HFFc6 (cell line): ENCODE results near the gene MNX1. TPM values are rescaled to one million over a fixed set of nuclear protein-coding genes. Genes with fewer than 3 reads are reported as not detected.

Experiments
- DNase-seq: peaks from one replicate; pipeline ENCODE4 v3.0.0-alpha.2; 2018
- H3K27ac Mint-ChIP-seq: 2 replicates; pipeline ENCODE4 v1.8.0; 2020; ENCODE audit warnings: mild to moderate bottlenecking, mixed read lengths
- H3K27me3 Mint-ChIP-seq: 2 replicates; pipeline ENCODE4 v1.8.0; 2021; ENCODE audit warnings: mild to moderate bottlenecking, moderate library complexity, mixed read lengths; ENCODE audit not compliant: insufficient read depth
- H3K36me3 Mint-ChIP-seq: 2 replicates; pipeline ENCODE4 v1.8.0; 2021; ENCODE audit warnings: low read depth, mixed read lengths
- H3K4me1 Mint-ChIP-seq: 2 replicates; pipeline ENCODE4 v1.8.0; 2020; ENCODE audit warnings: low read depth, mixed read lengths
- H3K4me3 Mint-ChIP-seq: 2 replicates; pipeline ENCODE4 v1.8.0; 2020; ENCODE audit warnings: mild to moderate bottlenecking, moderate library complexity, mixed read lengths
- H3K9me3 Mint-ChIP-seq: 2 replicates; pipeline ENCODE4 v1.8.0; 2020; ENCODE audit warnings: mild to moderate bottlenecking, mixed read lengths
- CTCF ChIP-seq: fragments of 200-600 bp; sonication (generic); IDR thresholded peaks from 2 replicates; pipeline ENCODE4 v1.5.0; 2021; ENCODE audit warnings: antibody characterized with exemption, mild to moderate bottlenecking
- total RNA-seq, 6 experiments: library from RNA; stranded (reverse); fragmentation: NEBNext Ultra II Directional; extraction: Animal tissue kit (Norgen Biotek cat#: 25700); gene quantifications; 2 replicates in 1 of 6; 3 replicates in 5 of 6; pipeline ENCODE4 v1.2.3, GENCODE V29; 2021

The MNX1 gene
- total RNA-seq, 6 experiments from 2014 or later, result not detected

GRCh38 chr7:157037635-157038034, 27.2 kb upstream of the MNX1 start:
- Mint-ChIP-seq H3K36me3 (peaks cover 13% of the 10 kb centered on the region), H3K9me3 (peaks cover 15% of the 10 kb centered on the region), H3K27me3 (peaks cover 42% of the 10 kb centered on the region), H3K27ac (no peak overlapping the region), H3K4me1 (peaks cover 8% of the 10 kb centered on the region), H3K4me3 (no peak overlapping the region)
- no peak for DNase-seq
- no peak for TF ChIP-seq CTCF

GRCh38 chr7:157037028-157037427, 26.6 kb upstream of the MNX1 start:
- Mint-ChIP-seq H3K4me3 (no peak overlapping the region), H3K27ac (no peak overlapping the region), H3K27me3 (peaks cover 43% of the 10 kb centered on the region), H3K36me3 (peaks cover 13% of the 10 kb centered on the region), H3K9me3 (peaks cover 15% of the 10 kb centered on the region), H3K4me1 (peaks cover 8% of the 10 kb centered on the region)
- DNase-seq, result no peak
- TF ChIP-seq CTCF, result no peak

- no peak for DNase-seq
- Mint-ChIP-seq H3K9me3 (peaks cover 15% of the 10 kb centered on the region), H3K27me3 (peaks cover 39% of the 10 kb centered on the region), H3K36me3 (peaks cover 13% of the 10 kb centered on the region), H3K4me3 (peak overlapping the region; percentile 73; the same call in 1 of the 2 replicates), H3K27ac (no peak overlapping the region), H3K4me1 (peaks cover 3% of the 10 kb centered on the region)
- TF ChIP-seq CTCF, result no peak
Measured at GRCh38 chr7:157035979-157036378, 25.5 kb upstream of the MNX1 start.

- Mint-ChIP-seq H3K4me3 (peak overlapping the region; percentile 73), H3K36me3 (peaks cover 13% of the 10 kb centered on the region), H3K27me3 (peaks cover 36% of the 10 kb centered on the region), H3K9me3 (peaks cover 15% of the 10 kb centered on the region), H3K27ac (no peak overlapping the region; the same call in 1 of the 2 replicates), H3K4me1 (no peaks in the 10 kb centered on the region; the same call in 1 of the 2 replicates)
- no peak for DNase-seq
- TF ChIP-seq CTCF, result no peak
Measured at GRCh38 chr7:157035302-157035701, 24.8 kb upstream of the MNX1 start.

- no peak overlapping the region for H3K27ac Mint-ChIP-seq
- peaks cover 13% of the 10 kb centered on the region for H3K36me3 Mint-ChIP-seq
- no peak overlapping the region for H3K4me3 Mint-ChIP-seq
- H3K27me3 Mint-ChIP-seq, result peaks cover 41% of the 10 kb centered on the region
- no peak for TF ChIP-seq CTCF
- no peak for DNase-seq
- no peaks in the 10 kb centered on the region; the same call in 1 of the 2 replicates for H3K4me1 Mint-ChIP-seq
- H3K9me3 Mint-ChIP-seq, result peaks cover 15% of the 10 kb centered on the region
Measured at GRCh38 chr7:157033483-157034473, 23.3 kb upstream of the MNX1 start.
